ENCODE measurements around the gene SCGB1D1. TPM values are rescaled to one million over a fixed set of nuclear protein-coding genes. Genes with fewer than 3 reads are reported as not detected.

SCGB1D1 gene
- total and polyA plus RNA-seq, 7 donors, result not detected

DNA sequence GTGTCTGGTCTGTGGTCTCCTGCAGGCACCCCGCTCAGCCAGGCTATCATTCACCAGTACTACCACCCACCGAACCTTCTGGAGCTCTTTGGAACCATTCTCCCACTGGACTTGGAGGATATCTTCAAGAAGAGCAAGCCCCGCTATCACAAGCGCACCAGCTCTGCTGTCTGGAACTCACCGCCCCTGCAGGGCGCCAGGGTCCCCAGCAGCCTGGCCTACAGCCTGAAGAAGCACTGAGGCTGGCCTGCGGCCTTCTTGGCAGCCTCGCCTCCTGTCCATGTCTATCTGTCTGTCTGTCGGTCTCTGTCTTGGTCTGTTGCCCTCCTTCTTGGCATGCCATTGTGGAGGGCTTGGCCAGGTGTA lies 38.3 kb upstream of the SCGB1D1 start:
- no peak for DNase-seq
- H3K27me3 ChIP-seq, result no peaks in the 10 kb centered on the region
- WGBS, 2 donors, result 96 to 98% methylated on average over 9 of the region's 9 CpGs
- TF ChIP-seq EP300 (IDR thresholded peaks at IDR 0.05), result no peak
- TF ChIP-seq, protein P1, sequence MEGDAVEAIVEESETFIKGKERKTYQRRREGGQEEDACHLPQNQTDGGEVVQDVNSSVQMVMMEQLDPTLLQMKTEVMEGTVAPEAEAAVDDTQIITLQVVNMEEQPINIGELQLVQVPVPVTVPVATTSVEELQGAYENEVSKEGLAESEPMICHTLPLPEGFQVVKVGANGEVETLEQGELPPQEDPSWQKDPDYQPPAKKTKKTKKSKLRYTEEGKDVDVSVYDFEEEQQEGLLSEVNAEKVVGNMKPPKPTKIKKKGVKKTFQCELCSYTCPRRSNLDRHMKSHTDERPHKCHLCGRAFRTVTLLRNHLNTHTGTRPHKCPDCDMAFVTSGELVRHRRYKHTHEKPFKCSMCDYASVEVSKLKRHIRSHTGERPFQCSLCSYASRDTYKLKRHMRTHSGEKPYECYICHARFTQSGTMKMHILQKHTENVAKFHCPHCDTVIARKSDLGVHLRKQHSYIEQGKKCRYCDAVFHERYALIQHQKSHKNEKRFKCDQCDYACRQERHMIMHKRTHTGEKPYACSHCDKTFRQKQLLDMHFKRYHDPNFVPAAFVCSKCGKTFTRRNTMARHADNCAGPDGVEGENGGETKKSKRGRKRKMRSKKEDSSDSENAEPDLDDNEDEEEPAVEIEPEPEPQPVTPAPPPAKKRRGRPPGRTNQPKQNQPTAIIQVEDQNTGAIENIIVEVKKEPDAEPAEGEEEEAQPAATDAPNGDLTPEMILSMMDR (IDR thresholded peaks at IDR 0.05), result no peak
- TF ChIP-seq POLR2AphosphoS5 (IDR thresholded peaks at IDR 0.05), result no peak
- no peak for TF ChIP-seq POLR2A (IDR thresholded peaks at IDR 0.05)
- peaks cover 0 to 64% (median 34%) of the 10 kb centered on the region in 4 donors for H3K36me3 ChIP-seq
- no peak overlapping the region for H3K4me3 ChIP-seq
- H3K9me3 ChIP-seq, result no peaks in the 10 kb centered on the region
- no peak overlapping the region for H3K27ac ChIP-seq
- intact Hi-C loops (cut with DNase I), result no loop called here
- H3K4me1 ChIP-seq, result no peaks in the 10 kb centered on the region

DNA sequence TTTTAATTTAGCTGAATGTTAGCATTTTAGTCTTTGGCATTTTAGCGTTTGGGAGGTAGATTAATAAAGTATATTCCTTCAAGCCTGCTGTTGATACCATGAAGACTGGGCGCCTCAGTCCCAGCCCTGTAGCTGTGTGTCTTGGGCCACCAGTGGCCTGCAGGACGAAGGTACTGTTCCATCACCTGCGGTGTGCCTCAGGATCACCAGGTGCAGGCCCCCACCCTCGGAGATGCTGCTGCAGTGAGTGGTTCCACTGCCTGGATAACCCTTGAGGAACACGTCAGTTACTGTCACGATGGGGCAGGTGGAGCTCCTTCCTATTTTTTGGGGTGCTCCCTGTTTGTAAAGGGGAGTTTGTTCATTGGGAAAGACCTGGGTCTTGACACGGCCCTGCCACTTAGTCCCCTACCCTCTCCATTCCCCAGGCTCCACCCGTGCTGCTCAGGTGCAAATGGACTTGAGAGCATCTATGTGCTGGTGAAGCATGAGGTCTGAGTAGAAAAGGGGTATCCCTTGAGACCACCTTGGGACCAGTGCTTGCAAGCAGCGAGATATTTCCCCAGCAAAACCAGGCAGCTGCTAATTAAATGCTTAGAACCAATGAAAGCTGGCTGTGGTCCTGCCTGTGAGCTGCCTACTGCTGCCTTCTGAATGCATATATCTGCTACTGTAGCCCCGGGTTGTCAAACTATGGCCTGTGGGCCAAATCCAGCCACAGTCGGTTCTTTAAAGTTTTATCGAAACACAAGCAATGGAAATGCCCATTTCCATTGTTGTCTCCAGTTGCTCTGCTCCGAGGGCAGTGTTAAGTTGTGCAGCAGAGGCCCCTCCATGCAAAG lies 37.5 kb upstream of the SCGB1D1 start:
- Histone ChIP-seq H3K4me1 (no peaks in the 10 kb centered on the region), H3K9me3 (no peaks in the 10 kb centered on the region), H3K36me3 (peaks cover 0 to 57% (median 30%) of the 10 kb centered on the region in 4 donors), H3K27ac (no peak overlapping the region), H3K4me3 (no peak overlapping the region), H3K27me3 (no peaks in the 10 kb centered on the region)
- intact Hi-C loops (cut with DNase I), result no loop called here
- WGBS, 2 donors, result 94 to 95% methylated on average over 14 of the region's 14 CpGs
- DNase-seq, result no peak
- TF ChIP-seq POLR2A (IDR thresholded peaks at IDR 0.05), result no peak
- TF ChIP-seq EP300 (IDR thresholded peaks at IDR 0.05), result no peak
- TF ChIP-seq, protein P1 (IDR thresholded peaks at IDR 0.05), result no peak
- TF ChIP-seq POLR2AphosphoS5 (IDR thresholded peaks at IDR 0.05), result no peak

DNA sequence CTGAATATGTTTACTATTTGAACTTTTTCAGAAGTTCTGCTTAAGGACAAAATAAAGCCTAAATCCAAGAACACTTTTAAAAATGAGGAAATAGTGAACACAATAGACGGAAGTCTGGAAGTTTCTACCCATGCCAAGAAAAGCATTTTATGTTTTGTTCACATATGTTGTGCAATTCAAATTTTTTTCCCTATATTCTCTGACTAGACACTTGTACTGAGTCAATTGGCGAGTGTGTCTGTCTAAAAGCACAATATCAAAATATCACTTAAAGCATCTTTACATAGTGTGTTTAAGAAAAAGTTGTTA lies 37.0 kb upstream of the SCGB1D1 start:
- Histone ChIP-seq H3K27ac (no peak overlapping the region), H3K27me3 (no peaks in the 10 kb centered on the region), H3K4me3 (no peak overlapping the region), H3K4me1 (no peaks in the 10 kb centered on the region), H3K9me3 (no peaks in the 10 kb centered on the region), H3K36me3 (peaks cover 0 to 51% (median 30%) of the 10 kb centered on the region in 4 donors)
- intact Hi-C loops (cut with DNase I), result no loop called here
- DNase-seq, result no peak
- TF ChIP-seq EP300 (IDR thresholded peaks at IDR 0.05) (no peak), POLR2AphosphoS5 (IDR thresholded peaks at IDR 0.05) (no peak), POLR2A (IDR thresholded peaks at IDR 0.05) (no peak)
- TF ChIP-seq, protein P1 (IDR thresholded peaks at IDR 0.05), result no peak
- WGBS, 2 donors, result 88 to 93% methylated on average over 2 of the region's 2 CpGs

DNA sequence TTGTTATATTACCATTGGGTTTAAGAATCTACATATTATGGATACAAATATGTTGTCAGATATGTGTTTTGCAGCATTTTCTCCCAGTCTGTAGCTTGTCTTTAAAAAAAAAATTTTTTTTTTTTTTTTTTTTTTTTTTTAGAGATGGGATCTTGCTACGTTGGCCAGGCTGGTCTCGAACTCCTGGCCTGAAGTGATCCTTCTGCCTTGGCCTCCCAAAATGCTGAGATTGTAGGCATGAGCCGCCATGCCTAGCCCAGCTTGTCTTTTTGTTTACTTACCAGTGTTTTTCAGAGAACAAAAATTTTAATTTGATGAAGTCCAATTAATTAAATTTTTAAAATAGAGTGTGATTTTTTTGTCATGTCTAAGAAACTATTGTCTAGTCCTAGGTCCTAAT lies 36.4 kb upstream of the SCGB1D1 start:
- Histone ChIP-seq H3K27ac (no peak overlapping the region), H3K9me3 (no peaks in the 10 kb centered on the region), H3K36me3 (peaks cover 0 to 46% (median 27%) of the 10 kb centered on the region in 4 donors), H3K4me1 (no peaks in the 10 kb centered on the region), H3K4me3 (no peak overlapping the region), H3K27me3 (no peaks in the 10 kb centered on the region)
- intact Hi-C loops (cut with DNase I), result no loop called here
- WGBS, 2 donors, result 83 to 86% methylated on average over 3 of the region's 3 CpGs
- TF ChIP-seq, protein P1 (IDR thresholded peaks at IDR 0.05), result no peak
- TF ChIP-seq EP300 (IDR thresholded peaks at IDR 0.05) (no peak), POLR2AphosphoS5 (IDR thresholded peaks at IDR 0.05) (no peak), POLR2A (IDR thresholded peaks at IDR 0.05) (no peak)
- DNase-seq, result no peak
